GM12878 (cell line): ENCODE results near the gene HSF5. TPM values are rescaled to one million over a fixed set of nuclear protein-coding genes. Genes with fewer than 3 reads are reported as not detected.
A peak's percentile ranks its signal among the peaks of the same experiment; 100 is the strongest.

Experiments
- ATAC-seq: fragments of 200-7000 bp; cut with Tn5 transposase; 3 replicates; pipeline ENCODE4 v1.9.1; 2020; ENCODE audit warnings: mild to moderate bottlenecking, moderate library complexity
- BruUV-seq: library from RNA; stranded (reverse); fragments of 400-500 nt; replicated peaks from 2 replicates; lab custom pipeline; 2021; lab: Mats Ljungman, UMichigan
- CTCF ChIA-PET: fragments of 300-600 bp; sonication (Branson Sonifier 250); formaldehyde crosslinking; extraction: SDS; loops from one replicate; lab custom pipeline; 2021; ENCODE audit warnings: inconsistent platforms; lab: Yijun Ruan, JAX
- POLR2A ChIA-PET: fragments of 350-600 bp; formaldehyde crosslinking; extraction: SDS; loops from one replicate; lab custom pipeline; 2021; ENCODE audit warnings: inconsistent platforms; lab: Charles Lee
- RAD21 ChIA-PET: fragments of 300-600 bp; sonication (Branson Sonifier 250); formaldehyde crosslinking; loops from one replicate; lab custom pipeline; 2023; ENCODE audit warnings: antibody characterized with exemption; ENCODE audit not compliant: unreplicated experiment; lab: Charles Lee
- SMC1A ChIA-PET: fragments of 300-600 bp; sonication (Branson Sonifier 250); formaldehyde crosslinking; loops from one replicate; lab custom pipeline; 2023; ENCODE audit not compliant: unreplicated experiment, uncharacterized antibody; lab: Charles Lee
- DNase-seq: peaks from one replicate; pipeline ENCODE4 v3.0.0-alpha.2; 2011; ENCODE audit warnings: low read depth, low spot score
- FAIRE-seq: peaks from 3 replicates; lab custom pipeline; 2011; peaks lifted over from hg19 to GRCh38; lab: Jason Lieb, UNC
- H2AFZ ChIP-seq: 2 replicates; pipeline ENCODE4 v1.6.0; 2011; ENCODE audit warnings: low read depth, low read length, control low read depth; ENCODE audit not compliant: control insufficient read depth
- H3K27ac ChIP-seq: 2 replicates; pipeline ENCODE4 v1.5.1; 2011; ENCODE audit warnings: control low read depth; ENCODE audit not compliant: control insufficient read depth, insufficient read depth
- H3K27me3 ChIP-seq, 2 experiments: replicated peaks in 1 of 2; 2 replicates each; pipeline versions ENCODE4 v1.6.0 to v1.6.1; 2011; ENCODE audit warnings: low read length in 1 of 2; ENCODE audit not compliant: control insufficient read depth in 2 of 2, insufficient read depth in 2 of 2
- H3K36me3 ChIP-seq, 2 experiments: 2 replicates each; pipeline ENCODE4 v1.5.1; 2011; ENCODE audit warnings: low read length in 1 of 2; ENCODE audit not compliant: control insufficient read depth in 2 of 2, insufficient read depth in 2 of 2
- H3K4me1 ChIP-seq: 2 replicates; pipeline ENCODE4 v1.6.1; 2011; ENCODE audit warnings: mild to moderate bottlenecking, low read length, moderate library complexity, mixed read lengths; ENCODE audit not compliant: control insufficient read depth, insufficient read depth
- H3K4me2 ChIP-seq: 2 replicates; pipeline ENCODE4 v1.6.0; 2011; ENCODE audit warnings: control low read depth; ENCODE audit not compliant: control insufficient read depth, insufficient read depth
- H3K4me3 ChIP-seq: fragments of 200-600 bp; sonication (generic); 2 replicates; pipeline ENCODE4 v1.5.1; 2016
- H3K79me2 ChIP-seq: 2 replicates; pipeline ENCODE4 v1.6.0; 2011; ENCODE audit warnings: low read length; ENCODE audit not compliant: control insufficient read depth, insufficient read depth
- H3K9ac ChIP-seq: 2 replicates; pipeline ENCODE4 v1.8.0; 2011; ENCODE audit warnings: low read length, control low read depth, mixed read lengths; ENCODE audit not compliant: control insufficient read depth, insufficient read depth
- H3K9me3 ChIP-seq: replicated peaks from 3 replicates; pipeline ENCODE4 v1.5.1; 2011; ENCODE audit warnings: mild to moderate bottlenecking, low read length; ENCODE audit not compliant: control insufficient read depth, insufficient read depth
- H4K20me1 ChIP-seq: 2 replicates; pipeline ENCODE4 v1.6.0; 2011; ENCODE audit not compliant: control insufficient read depth, insufficient read depth
- BHLHE40 ChIP-seq, 2 experiments: fragments of 450-650 bp in 1 of 2; IDR thresholded peaks; 2 replicates each; pipeline ENCODE4 v1.6.1; 2011 to 2017; ENCODE audit warnings: low read depth in 2 of 2, borderline replicate concordance in 1 of 2, improper control_type of control experiment in 1 of 2, low read length in 1 of 2, mild to moderate bottlenecking in 1 of 2
- BRCA1 ChIP-seq: IDR thresholded peaks from 2 replicates; pipeline ENCODE4 v1.6.1; 2011; ENCODE audit warnings: low read depth, low read length, improper control_type of control experiment
- IKZF1 ChIP-seq: fragments of 450-650 bp; conservative IDR thresholded peaks from 2 replicates; pipeline ENCODE4 v1.6.1; 2017; ENCODE audit warnings: antibody characterized with exemption, mild to moderate bottlenecking
- IRF4 ChIP-seq: IDR thresholded peaks from 2 replicates; pipeline ENCODE4 v1.6.1; 2011; ENCODE audit warnings: low read depth, low read length
- NFYA ChIP-seq: IDR thresholded peaks from 2 replicates; pipeline ENCODE4 v1.6.1; 2011; ENCODE audit warnings: low read depth, mild to moderate bottlenecking, low read length, improper control_type of control experiment, borderline replicate concordance
- POLR2AphosphoS5 ChIP-seq: IDR thresholded peaks from 2 replicates; pipeline ENCODE4 v1.6.1; 2011; ENCODE audit warnings: mild to moderate bottlenecking, low read length, inconsistent platforms
- POU2F2 ChIP-seq: IDR thresholded peaks from 3 replicates; pipeline ENCODE4 v1.6.1; 2011; ENCODE audit warnings: low read depth, mild to moderate bottlenecking, low read length, borderline replicate concordance
- RAD21 ChIP-seq: IDR thresholded peaks from 2 replicates; pipeline ENCODE4 v1.6.1; 2011; ENCODE audit warnings: mild to moderate bottlenecking, low read depth, low read length, moderate library complexity; ENCODE audit not compliant: insufficient read depth
- RUNX3 ChIP-seq: IDR thresholded peaks from 2 replicates; pipeline ENCODE4 v1.6.1; 2012; ENCODE audit warnings: low read length, inconsistent platforms
- SMC3 ChIP-seq: IDR thresholded peaks from 2 replicates; pipeline ENCODE4 v1.6.1; 2011; ENCODE audit warnings: low read length, improper control_type of control experiment, borderline replicate concordance
- ZSCAN29 ChIP-seq: fragments of 450-650 bp; IDR thresholded peaks from 2 replicates; pipeline ENCODE4 v1.6.1; 2017; ENCODE audit warnings: mild to moderate bottlenecking, moderate library complexity
- WGBS: methylation state at CpG from one replicate; pipeline ENCODE4 v1.1.6; 2016; ENCODE audit warnings: low lambda C conversion rate; ENCODE audit not compliant: insufficient replicate concordance, insufficient coverage; ENCODE audit errors: missing lambda C conversion rate; 5-methylcytosine and 5-hydroxymethylcytosine counted together
- in situ Hi-C: fragments of 300-500 bp; cut with MboI; formaldehyde crosslinking; loops from 9 replicates; pipeline ENCODE4 v1.14.3; 2018; ENCODE audit warnings: mixed read lengths
- intact Hi-C: fragments of 100-400 bp; cut with micrococcal nuclease; formaldehyde crosslinking; loops from one replicate; pipeline ENCODE4 v1.14.2; 2022; ENCODE audit not compliant: unreplicated experiment
- polyA plus RNA-seq, 11 experiments: library from polyadenylated mRNA; depleted of rRNA in 4 of 11; unstranded in 6 of 11; stranded (reverse) in 5 of 11; fragments of >200 nt; fragmentation: Nextera tagmentation in 4 of 11; fragmentation: Illumina TruSeq in 1 of 11; extraction: Ambion mirVana in 4 of 11; extraction: Trizol in 1 of 11; gene quantifications; 1 replicate in 1 of 11; 2 replicates in 10 of 11; pipeline versions ENCODE4 v1.2.1 to v1.2.3, GENCODE V29; 2011 to 2016; ENCODE audit warnings: inconsistent platforms in 2 of 11, missing spikeins in 2 of 11, low read depth in 1 of 11
- total RNA-seq, 4 experiments: library from RNA; depleted of rRNA in 3 of 4; stranded (reverse); fragments of >200 nt in 3 of 4; fragmentation: Illumina TruSeq in 1 of 4; extraction: Trizol in 1 of 4; gene quantifications; 2 replicates each; pipeline versions ENCODE4 v1.2.1 to v1.2.3, GENCODE V29; 2013 to 2021
- TF ChIP-seq, protein P1 (sequence below): IDR thresholded peaks from 2 replicates; pipeline ENCODE4 v1.6.1; 2012; ENCODE audit warnings: improper control_type of control experiment, low read depth, low read length; ENCODE audit not compliant: insufficient replicate concordance
- TF ChIP-seq, protein P2 (sequence below): fragments of 450-650 bp; IDR thresholded peaks from 2 replicates; pipeline ENCODE4 v1.6.1; 2016; ENCODE audit warnings: mild to moderate bottlenecking

Gene HSF5
- total and polyA plus RNA-seq, 10 of the 15 experiments (the other 5 are each of a cell fraction or from before 2014, with no cell fraction given) = 0.02 to 0.18 (median 0.06) TPM; not detected in 4

DNA sequence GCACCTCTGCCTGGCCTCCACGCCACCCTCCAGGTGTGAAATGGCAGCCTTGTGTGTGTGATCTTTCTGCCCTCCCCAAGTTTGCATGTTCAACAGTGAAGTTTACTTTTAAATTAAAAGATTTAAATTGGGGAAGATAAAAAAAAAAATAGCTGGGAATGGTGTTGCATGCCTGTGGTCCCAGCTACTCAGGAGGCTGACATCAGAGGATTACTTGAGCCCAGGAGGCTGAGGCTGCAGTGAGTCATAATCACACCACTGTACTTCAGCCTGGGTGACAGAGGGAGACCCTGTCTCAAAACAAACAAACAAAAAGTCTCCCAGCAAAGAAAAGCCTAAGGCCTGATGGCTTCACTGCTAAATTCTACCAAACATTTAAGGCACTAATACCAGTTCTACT, 35.5 kb downstream of the HSF5 start (continued):
- TF ChIP-seq NFYA (no peak), SMC3 (no peak)
- TF ChIP-seq, all 136 proteins: peak for 0

DNA sequence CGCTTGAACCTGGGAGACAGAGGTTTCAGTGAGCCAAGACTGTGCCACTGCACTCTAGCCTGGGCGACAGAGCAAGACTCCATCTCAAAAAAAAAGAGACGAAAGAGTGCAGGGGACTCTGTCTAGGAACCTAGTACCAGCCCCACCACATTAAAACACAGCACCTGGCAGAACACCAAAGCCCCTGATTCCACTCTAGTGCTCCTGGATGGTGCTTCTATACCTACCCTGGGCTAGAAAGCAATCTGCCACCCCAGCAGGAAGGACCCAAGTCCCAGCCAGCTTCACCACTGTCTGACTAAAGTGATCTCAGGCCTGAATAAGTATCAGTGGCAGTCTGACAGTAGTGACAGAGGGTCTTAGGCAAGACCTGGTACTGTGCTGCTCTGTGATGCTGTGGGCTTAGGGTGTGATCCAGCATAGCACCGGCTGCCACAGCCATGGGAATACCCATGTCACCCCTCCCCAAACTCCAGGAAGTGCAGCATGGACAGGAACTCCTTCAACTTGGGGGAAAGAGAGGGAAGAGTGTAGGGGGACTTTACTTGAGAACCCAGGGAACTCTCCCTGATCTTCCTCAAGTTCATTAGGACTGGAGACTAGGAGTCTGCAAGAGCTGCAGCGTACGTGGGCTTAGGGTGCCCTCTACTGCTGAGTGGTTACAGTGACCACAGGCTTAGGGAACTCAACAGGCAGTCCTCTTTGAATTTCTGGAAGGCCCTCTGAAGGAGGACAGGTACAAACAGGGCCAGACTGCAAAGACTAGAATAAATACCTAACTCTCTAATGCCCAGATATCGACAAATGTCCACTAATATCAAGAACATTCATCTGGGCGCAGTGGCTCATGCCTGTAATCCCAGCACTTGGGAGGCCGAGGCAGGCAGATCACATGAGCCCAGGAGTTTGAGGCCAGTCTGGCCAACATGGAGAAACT, 40.9 kb downstream of the HSF5 start:
- 60% methylated on average over 9 of the region's 9 CpGs for WGBS
- no peak overlapping the region for H3K4me2 ChIP-seq
- BruUV-seq = no TSS peak
- ATAC-seq (peak; percentile 99), FAIRE-seq (peak; percentile 68), DNase-seq (peak; percentile 53)
- no peaks in the 10 kb centered on the region for H3K27me3 ChIP-seq
- no peak overlapping the region for H3K27ac ChIP-seq
- H3K36me3 ChIP-seq = no peaks in the 10 kb centered on the region
- RAD21 ChIA-PET = interaction anchor here (1.0 to 3.6 kb wide), 9 partner anchors 15 to 247 kb away, joined by 3 to 31 read pairs (median 6); partner anchors contain the start of genes RNF43 and SUPT4H1
- in situ Hi-C loops = loop anchor here (5.0 kb wide), 1 partner anchor 130 kb away; no protein-coding TSS in a partner anchor
- SMC1A ChIA-PET = interaction anchor here (0.7 to 5.0 kb wide), 9 partner anchors 65 to 248 kb away, joined by 3 to 45 read pairs (median 4); partner anchors contain the start of gene MPO
- H3K79me2 ChIP-seq = no peaks in the 10 kb centered on the region
- intact Hi-C loops = loop anchor here (1.0 kb wide), 5 partner anchors 130 to 325 kb away; no protein-coding TSS in a partner anchor
- no peak overlapping the region for H3K4me3 ChIP-seq
- POLR2A ChIA-PET = no interaction called here
- no peak overlapping the region for H2AFZ ChIP-seq
- CTCF ChIA-PET = interaction anchor here (1.0 to 6.7 kb wide), 17 partner anchors 19 to 247 kb away, joined by 3 to 40 read pairs (median 4); partner anchors contain the start of gene RNF43
- H3K4me1 ChIP-seq = no peaks in the 10 kb centered on the region
- no peak overlapping the region for H3K9ac ChIP-seq
- H3K9me3 ChIP-seq = no peaks in the 10 kb centered on the region
- no peaks in the 10 kb centered on the region for H4K20me1 ChIP-seq
- TF ChIP-seq, protein P1, sequence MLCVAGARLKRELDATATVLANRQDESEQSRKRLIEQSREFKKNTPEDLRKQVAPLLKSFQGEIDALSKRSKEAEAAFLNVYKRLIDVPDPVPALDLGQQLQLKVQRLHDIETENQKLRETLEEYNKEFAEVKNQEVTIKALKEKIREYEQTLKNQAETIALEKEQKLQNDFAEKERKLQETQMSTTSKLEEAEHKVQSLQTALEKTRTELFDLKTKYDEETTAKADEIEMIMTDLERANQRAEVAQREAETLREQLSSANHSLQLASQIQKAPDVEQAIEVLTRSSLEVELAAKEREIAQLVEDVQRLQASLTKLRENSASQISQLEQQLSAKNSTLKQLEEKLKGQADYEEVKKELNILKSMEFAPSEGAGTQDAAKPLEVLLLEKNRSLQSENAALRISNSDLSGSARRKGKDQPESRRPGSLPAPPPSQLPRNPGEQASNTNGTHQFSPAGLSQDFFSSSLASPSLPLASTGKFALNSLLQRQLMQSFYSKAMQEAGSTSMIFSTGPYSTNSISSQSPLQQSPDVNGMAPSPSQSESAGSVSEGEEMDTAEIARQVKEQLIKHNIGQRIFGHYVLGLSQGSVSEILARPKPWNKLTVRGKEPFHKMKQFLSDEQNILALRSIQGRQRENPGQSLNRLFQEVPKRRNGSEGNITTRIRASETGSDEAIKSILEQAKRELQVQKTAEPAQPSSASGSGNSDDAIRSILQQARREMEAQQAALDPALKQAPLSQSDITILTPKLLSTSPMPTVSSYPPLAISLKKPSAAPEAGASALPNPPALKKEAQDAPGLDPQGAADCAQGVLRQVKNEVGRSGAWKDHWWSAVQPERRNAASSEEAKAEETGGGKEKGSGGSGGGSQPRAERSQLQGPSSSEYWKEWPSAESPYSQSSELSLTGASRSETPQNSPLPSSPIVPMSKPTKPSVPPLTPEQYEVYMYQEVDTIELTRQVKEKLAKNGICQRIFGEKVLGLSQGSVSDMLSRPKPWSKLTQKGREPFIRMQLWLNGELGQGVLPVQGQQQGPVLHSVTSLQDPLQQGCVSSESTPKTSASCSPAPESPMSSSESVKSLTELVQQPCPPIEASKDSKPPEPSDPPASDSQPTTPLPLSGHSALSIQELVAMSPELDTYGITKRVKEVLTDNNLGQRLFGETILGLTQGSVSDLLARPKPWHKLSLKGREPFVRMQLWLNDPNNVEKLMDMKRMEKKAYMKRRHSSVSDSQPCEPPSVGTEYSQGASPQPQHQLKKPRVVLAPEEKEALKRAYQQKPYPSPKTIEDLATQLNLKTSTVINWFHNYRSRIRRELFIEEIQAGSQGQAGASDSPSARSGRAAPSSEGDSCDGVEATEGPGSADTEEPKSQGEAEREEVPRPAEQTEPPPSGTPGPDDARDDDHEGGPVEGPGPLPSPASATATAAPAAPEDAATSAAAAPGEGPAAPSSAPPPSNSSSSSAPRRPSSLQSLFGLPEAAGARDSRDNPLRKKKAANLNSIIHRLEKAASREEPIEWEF = no peak
- TF ChIP-seq IRF4 (0 out of 2 replicates have a peak, but pooled peaks have one; percentile 58), SMC3 (peak; percentile 98), BHLHE40 (IDR thresholded peaks at IDR 0.05; ENCODE audit: borderline replicate concordance in 1 of 2, low read depth in 2 of 2, low read length in 1 of 2) (peak in 1 of 2 experiments; percentile 9; a peak in 1 of 4 replicates), IKZF1 (peak; percentile 38), ZSCAN29 (peak; percentile 29; the same call in 1 of the 2 replicates), POLR2AphosphoS5 (no peak), RAD21 (peak; percentile 99), POU2F2 (peak; percentile 75; the same call in 1 of the 3 replicates), BRCA1 (no peak), RUNX3 (peak; percentile 96)
- TF ChIP-seq, protein P2, sequence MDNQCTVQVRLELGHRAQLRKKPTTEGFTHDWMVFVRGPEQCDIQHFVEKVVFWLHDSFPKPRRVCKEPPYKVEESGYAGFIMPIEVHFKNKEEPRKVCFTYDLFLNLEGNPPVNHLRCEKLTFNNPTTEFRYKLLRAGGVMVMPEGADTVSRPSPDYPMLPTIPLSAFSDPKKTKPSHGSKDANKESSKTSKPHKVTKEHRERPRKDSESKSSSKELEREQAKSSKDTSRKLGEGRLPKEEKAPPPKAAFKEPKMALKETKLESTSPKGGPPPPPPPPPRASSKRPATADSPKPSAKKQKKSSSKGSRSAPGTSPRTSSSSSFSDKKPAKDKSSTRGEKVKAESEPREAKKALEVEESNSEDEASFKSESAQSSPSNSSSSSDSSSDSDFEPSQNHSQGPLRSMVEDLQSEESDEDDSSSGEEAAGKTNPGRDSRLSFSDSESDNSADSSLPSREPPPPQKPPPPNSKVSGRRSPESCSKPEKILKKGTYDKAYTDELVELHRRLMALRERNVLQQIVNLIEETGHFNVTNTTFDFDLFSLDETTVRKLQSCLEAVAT = peak; percentile 65; the same call in 1 of the 2 replicates
